Epithelial cell of prostate (primary cell): ENCODE measurements around the gene TXNL4A.
"Not testable (repeated sequence)": the region's sequence is repeated elsewhere in the genome, so short reads cannot be mapped to it uniquely, and the experiment has no call there.

ENCODE experiments used
- DNase-seq: peaks from one replicate; pipeline ENCODE4 v3.0.0-alpha.2; 2011; ENCODE audit warnings: low read depth, low spot score
- H3K27ac ChIP-seq: fragments of 450-650 bp; 2 replicates; pipeline ENCODE4 v1.5.1; 2017; ENCODE audit warnings: mild to moderate bottlenecking

Gene TXNL4A

DNA sequence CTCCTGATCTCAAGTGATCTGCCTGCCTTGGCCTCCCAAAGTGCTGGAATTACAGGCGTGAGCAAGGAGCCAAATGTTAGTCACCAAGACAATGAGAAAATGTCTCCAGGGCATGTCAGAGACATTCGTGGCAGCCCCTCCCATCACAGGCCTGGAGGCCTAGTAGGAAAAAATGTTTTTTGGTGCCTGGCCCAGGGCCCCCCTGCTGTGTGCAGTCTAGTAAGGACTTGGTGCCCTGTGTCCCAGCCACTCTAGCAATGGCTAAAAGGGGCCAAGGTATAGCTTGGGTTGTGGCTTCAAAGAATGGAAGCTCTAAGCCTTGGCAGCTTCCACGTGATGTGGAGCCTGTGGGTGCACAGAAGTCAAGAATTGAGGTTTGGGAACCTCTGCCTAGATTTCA lies 12.5 kb upstream of the TXNL4A start:
- no peak for DNase-seq
- H3K27ac ChIP-seq: no peak overlapping the region

DNA sequence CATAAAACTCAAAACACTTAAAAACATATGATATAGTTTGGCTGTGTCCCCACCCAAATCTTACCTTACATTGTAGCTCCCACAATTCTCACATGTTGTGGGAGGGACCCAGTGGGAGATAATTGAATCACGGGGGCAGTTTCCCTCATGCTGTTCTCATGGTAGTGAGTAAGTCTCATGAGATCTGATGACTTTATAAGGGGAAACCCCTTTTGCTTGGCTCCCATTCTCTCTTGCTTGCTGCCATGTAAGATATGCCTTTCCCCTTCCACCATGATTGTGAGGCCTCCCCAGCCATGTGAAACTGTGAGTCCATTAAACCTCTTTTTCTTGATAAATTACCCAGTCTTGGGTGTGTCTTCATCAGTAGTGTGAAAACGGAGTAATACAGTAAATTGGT lies 11.3 kb upstream of the TXNL4A start:
- H3K27ac ChIP-seq, DNase-seq: not testable (repeated sequence)

DNA sequence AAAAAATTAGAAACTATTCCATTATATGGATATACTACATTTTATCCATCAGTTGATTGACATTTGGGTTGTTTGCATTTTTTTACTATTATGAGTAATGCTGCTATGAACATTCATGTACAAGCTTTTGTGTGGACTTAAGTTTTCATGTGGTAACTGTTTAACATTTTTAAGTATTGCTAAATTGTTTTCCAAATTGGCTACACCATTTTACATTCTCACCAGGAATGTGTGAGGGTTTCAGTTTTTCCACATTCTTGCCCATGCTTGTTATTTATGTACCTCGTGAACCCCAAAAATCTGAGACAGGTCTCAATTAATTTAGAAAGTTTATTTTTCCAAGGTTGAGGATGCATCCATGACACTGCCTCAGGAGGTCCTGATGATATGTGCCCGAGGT lies 3.1 kb upstream of the TXNL4A start:
- no peak overlapping the region for H3K27ac ChIP-seq
- no peak for DNase-seq

DNA sequence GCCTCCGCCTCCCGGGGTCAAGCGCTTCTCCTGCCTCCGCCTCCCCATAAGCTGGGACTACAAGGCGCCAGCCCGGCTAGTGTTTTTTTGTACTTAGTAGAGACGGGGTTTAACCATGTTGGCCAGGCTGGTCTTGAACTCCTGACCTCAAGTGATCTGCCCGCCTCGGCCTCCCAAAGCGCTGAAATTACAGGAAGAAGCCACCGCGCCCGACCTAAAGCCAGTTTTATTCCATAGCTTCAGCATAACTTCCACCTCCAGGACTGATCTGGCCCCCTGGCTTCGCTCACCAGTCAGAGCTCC lies 783 bp upstream of the TXNL4A start:
- peak overlapping the region; percentile 80 for H3K27ac ChIP-seq
- DNase-seq: no peak

DNA sequence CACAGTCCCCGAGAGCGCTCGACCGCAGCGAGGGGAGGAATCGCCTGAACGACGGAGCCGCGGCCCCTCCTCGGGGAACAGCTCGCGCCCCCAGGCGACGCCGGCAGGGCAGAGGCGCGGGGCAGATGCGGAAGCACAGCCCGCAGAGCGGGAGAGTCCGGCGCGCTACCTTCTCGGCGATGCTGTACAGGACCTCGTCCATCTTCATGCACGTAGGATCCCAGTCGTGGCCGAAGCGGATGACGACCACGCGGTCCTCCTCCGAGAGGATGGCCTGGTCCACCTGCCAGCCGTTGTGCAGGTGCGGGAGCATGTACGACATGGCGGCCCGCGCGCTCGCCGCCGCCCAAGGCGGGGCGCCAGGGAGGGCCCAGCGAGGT lies 302 bp downstream of the TXNL4A start:
- DNase-seq: no peak
- peak overlapping the region; percentile 80 for H3K27ac ChIP-seq

DNA sequence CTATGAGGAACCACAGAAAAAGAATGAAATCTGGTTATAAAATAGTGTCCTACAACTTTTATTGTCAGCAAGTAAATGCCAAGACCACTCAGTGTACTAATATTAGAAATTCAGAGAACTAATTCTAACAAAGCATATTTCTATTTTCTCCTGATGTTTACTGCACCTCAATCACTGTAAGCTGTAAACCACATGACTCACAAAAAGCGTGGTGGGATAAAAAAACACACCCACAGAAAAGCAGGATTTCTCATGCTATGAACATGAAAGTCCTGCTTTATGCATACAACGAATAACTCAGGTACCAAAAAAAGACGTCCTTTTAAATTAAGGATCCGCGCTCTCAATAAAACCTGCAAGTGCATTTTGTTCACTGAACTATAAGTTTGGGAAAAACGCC lies 797 bp downstream of the TXNL4A start:
- DNase-seq: no peak
- peak overlapping the region; percentile 80 for H3K27ac ChIP-seq

DNA sequence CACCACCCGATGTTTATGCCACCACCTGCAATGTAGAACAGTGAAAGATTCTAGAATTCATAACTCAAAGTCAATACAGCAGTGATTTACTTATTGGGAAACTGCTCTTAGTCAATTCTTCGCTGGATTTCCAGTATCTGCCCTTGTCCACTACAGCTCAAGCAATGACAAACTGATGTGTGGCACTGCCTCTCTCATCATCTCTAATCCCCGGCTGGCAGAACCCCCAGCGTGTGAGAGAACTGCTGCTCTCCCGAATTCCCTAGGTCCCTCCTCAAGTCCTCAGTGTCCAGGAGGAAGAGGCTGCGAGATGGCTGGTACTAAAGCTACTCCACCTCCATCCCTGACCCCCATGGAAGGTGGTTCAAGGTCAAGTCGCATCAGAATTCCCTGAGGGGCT lies 1.6 kb downstream of the TXNL4A start:
- H3K27ac ChIP-seq: no peak overlapping the region
- DNase-seq: no peak

DNA sequence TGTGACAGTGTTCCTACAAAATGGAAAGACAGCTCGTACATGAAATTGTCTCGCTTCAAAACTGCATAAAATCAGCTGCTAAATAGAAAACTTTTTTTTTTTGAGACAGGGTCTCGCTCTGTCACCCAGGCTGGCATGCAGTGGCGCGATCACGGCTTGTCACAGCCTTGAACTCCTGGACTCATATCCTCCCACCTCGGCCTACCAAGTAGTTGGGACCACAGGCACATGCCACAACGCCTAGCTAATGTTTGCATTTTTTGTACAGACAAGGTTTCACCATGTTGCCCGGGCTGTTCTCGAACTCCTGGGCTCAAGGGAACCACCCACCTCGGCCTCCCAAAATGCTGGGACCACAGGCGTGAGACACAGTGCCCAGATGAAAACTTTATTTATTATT lies 3.2 kb downstream of the TXNL4A start:
- H3K27ac ChIP-seq: no peak overlapping the region
- DNase-seq: no peak

DNA sequence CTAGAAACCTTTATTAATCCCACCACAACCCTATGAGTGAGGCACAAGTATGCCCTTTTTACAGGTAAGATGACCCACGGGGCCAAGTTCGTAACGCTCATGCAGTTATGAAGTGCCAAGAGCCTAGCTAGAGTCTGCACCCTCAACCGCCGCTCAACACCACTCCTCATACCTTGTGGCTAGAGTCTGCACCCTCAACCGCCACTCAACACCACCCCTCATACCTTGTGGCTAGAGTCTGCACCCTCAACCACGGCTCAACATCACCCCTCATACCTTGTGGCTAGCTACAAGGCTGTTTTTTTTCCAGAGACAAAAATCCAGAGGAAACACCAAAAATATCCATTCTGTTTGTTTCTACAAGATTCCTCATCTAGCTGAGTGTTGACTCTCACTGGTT lies 4.6 kb downstream of the TXNL4A start:
- H3K27ac ChIP-seq: no peak overlapping the region
- DNase-seq: no peak

DNA sequence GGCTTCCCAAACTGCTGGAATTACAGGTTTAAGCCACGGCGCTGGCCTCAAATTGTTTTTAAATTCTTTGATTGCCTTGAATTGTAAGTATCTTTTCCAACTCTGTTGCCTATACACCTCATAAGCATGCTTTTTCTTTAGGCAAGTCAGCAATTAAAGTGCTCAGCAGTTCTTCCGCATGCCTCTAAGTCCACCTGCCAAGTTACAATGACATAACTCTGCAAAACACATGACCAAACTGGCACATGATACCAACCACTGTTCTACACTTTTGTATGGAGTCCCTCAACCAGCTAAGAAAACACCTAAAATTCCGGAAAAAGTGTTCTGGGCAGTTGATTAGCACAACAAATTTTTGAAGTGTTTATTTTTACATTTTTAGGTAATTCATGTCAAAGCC lies 5.1 kb downstream of the TXNL4A start:
- no peak overlapping the region for H3K27ac ChIP-seq
- DNase-seq: no peak

DNA sequence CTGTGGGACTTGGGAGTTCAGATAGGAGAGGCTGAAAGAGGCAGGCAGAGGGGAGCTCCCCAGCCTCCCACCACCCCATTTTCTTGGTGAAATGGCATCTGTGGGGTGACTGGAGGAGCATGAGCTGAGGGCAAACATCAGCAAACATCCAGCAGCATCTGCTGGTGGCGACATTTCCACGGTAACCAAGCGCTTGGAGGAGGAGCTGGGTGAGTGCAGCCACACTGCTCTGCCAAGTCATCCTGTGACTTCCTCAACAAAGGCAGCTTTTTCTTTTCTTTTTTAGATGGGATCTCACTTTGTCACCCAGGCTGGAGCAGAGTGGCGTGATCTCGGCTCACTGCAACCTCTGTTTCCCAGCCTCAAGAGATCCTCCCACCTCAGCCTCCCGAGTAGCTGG lies 5.6 kb downstream of the TXNL4A start:
- H3K27ac ChIP-seq: no peak overlapping the region
- DNase-seq: no peak

DNA sequence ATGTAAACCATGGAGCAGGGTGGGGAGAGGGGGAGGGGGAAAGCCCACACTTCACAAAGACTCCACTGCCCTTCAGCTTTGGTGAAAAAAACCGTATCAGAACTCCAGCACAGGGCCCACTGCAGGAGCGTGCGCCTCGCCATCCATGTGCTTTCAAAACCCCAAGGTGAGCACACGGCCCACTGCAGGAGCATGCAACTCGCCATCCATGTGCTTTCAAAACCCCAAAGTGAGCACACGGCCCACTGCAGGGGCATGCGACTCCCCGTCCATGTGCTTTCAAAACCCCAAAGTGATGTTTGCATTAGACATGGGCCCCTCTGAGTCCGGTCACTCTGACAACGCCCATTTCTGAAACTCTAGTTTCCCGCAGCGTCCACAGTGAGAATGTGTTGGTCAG lies 7.8 kb downstream of the TXNL4A start:
- DNase-seq: no peak

DNA sequence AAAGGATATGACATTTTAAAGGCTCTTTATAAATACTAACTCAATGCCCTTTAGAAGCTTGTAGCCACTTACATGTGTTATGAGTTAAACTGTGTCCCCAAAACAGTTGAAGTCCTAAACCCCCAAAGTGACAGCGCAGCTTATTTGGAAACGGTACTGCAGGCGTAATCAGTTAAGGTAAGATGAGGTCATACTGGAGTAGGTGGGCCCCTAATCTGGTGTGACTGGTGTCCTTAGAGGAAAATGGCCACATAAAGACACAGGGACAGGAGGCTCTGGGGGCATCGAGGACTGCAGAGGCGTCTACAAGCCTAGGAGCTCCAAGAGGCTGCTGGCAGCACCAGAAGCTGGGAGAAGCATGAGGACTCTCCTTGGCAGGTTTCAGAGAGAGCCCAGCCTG lies 8.5 kb downstream of the TXNL4A start:
- no peak overlapping the region for H3K27ac ChIP-seq
- DNase-seq: no peak

More for the DNA sequence above, 7.8 kb downstream of the TXNL4A start:
- no peak overlapping the region for H3K27ac ChIP-seq

DNA sequence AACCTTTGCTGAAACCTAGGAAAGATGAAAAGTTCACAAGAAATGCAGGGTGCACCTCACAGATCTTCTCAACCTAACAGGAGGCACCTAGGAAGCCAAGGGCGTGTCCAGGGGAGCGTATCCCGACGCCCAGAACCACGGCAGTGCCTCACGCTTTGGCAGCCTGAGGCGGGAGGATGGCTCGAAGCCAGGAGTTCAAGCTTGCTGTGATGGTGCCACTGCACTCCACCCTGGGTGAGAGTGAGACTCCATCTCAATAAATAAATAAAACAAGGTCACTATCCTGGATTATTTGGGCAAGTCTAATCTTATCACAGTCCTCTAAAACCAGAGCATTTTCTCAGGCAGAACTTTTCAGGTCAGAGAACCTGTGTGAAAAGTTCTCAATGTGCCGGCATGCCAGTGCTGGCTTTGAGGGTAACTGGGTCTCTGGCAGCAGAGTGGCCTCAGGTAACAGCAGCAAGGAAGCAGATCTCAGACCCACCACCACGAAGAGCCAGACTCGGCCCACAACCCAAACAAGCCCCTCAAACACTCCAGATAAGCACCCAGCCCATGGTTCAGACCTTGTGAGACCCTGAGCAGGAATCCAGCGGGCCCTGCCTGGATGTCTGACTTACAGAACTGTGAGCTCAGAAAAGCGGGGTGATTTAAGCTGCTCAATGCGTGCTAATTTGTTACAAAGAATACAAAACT lies 12.2 kb downstream of the TXNL4A start:
- no peak for DNase-seq
- no peak overlapping the region for H3K27ac ChIP-seq

DNA sequence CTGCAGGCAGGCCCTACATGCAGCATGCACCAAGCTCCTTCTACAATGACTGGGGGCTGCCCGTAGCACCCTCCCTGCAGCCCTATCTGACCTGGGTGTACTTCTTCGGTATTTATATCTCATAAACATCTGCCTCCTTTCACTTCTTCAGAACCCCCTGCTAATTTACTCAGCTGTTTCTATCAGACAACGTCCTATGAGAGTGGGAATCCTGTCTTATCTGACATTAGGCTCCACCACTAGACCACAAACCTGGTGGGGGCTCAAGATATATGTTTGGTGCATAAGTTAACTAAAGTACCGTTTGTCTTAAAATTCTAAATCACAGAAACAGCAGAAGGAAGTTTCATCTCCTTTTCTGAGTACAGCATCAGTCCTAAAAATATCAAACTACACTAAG lies 13.3 kb downstream of the TXNL4A start:
- no peak for DNase-seq
- H3K27ac ChIP-seq: no peak overlapping the region

DNA sequence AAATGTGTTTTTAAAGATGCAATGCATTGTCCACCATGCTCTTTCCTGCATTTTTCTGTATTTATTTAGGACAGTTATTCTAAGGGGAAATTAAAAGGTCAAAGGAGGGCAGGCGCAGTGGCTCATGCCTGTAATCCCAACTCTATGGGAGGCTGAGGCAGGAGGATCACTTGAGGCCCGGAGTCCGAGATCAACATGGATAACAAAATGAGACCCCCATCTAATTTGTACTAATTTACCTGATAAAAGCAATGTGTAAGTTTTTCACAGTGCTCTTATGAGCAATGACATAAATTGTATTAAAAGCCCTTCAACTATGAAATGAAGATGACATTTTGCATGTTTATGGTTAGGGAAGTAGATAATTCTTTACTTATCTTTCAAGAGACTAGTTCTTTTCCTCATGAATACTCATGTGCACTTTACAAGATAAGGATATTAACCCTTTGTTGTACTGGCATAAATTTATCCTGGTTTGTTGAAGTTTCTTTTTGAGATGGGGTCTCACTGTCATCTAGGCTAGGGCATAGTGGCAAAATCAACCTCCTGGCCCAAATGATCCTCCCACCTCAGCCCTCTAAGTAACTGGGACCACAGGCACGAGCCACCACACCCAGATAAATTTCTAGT lies 14.2 kb downstream of the TXNL4A start:
- H3K27ac ChIP-seq: no peak overlapping the region
- DNase-seq: no peak

DNA sequence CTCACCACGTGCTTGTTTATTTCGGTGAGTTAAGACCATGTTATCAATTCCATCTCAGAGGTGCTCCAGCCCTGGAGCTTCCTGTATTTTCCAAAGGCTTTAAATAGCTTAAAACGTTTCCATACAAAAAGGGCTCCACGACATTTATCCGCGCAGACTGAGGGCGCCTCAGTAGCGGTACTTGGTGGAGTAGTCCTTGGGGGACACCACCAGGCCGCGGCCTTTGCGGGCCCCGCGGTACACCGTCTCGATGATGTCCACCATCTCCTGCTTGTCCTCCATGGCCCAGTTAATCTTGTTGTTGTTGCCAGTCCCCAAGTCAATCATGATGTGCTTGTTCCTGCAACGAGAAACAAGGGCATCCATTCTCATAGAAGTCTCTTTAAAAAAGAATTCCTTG lies 14.8 kb downstream of the TXNL4A start:
- DNase-seq: no peak
- no peak overlapping the region for H3K27ac ChIP-seq

DNA sequence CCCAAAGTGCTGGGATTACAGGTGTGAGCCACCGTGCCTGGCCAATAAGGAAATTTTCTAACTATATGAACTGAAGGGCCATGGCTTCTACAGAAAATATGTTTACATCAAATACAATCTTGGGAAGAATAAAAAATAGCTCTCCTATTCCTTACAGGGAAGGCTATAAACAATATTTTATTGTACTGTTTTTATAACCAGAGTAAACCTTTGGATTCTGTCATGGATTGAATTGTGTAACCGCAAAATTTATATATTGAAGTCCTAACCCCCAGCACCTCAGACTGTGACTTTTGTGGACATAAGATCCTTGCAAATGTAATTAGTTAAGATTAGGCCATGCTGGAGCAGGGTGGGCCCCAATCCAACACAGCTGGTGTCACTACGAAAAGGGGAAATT lies 15.6 kb downstream of the TXNL4A start:
- H3K27ac ChIP-seq: no peak overlapping the region
- DNase-seq: no peak

DNA sequence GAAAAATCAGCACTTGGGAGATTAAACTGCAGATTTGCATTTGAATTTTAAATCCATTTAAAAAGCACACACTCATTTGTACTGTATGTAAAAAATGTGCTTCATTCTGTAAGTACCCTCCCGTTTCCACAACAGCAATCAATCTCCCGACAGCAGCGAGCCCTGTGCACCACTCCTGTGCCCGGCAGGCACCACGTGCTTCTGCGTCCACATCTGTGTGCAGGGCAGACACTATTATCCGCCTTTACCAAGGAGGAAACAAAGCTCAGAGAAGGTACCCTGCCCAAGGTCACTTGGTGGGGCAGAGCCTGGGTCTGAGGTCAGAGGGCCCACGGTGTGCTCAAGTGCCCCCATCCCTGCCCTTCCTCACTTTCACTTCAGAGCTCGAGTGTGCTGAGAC lies 16.4 kb downstream of the TXNL4A start:
- no peak for DNase-seq
- H3K27ac ChIP-seq: no peak overlapping the region

DNA sequence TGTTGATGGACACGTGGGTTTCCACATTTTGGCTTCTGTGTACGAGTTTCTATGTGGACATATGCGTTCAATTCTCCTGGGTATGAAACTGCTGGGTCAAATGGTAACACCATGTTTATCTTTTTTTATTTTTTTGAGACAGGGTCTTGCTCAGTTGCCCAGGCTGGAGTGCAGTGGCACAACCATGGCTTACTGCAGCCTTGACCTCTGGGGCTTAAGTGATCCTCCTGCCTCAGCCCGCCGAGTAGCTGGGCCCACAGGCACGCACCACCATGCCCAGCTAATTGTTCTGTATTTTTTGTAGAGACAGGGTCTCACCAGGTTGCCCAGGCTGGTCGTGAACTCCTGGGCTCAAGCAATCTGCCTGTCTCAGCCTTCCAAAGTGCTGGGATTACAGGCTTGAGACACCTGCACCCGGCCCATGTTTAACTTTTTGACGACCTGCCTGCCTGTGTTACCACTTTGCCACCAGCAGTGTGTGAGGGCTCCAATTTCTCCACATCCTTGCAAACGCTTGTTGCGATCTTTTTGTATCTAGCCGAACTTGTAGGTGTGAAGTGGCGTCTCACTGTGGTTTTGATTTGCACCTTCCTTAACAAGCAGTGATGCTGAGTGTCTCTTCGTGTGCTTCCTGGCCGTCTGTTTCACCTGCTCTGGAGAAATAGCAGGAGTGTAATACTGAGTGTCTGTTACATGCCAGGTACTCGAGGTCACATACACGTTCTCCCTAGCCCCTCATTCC lies 17.0 kb downstream of the TXNL4A start:
- DNase-seq: no peak
- no peak overlapping the region for H3K27ac ChIP-seq

DNA sequence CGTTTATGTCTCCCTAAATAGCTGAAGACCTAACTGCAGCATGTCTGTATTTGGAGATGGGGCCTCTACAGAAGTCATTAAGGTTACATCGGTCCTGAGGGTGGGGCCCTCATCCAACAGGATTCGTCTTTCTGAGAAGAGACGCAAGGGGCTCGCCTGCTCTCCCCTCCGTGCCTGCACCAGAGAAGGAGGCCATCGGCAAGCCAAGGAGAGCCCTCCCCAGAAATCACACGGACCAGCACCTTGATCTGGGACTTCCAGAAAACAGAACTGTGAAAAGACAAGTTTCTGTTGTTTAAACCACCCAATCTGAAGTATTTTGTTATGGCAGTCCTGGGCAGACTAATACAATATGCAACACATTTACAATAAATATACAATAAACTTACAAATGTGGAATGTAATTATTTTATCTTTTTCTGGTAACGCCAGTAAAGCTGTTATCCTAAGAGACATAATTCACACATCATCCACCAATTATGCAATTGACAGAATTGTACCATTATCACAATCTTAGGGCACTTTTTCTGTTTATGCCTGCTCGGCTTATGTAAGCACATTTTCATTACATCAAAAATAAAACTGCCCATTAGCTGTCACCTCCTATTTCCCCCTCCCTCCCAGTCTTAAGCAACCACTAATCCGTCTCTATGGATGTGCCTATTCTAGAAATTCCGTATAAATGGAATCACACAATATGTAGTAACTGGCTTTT lies 17.8 kb downstream of the TXNL4A start:
- H3K27ac ChIP-seq: no peak overlapping the region
- DNase-seq: no peak
